Peyer's patch (tissue), 4 donors: ENCODE results near the gene CYP1A2.

Experiments used
- CTCF ChIP-seq, 6 experiments: fragments of 450-650 bp in 4 of 6; fragments of 200-600 bp in 2 of 6; sonication (generic) in 1 of 6; IDR thresholded peaks; one replicate each; pipeline ENCODE4 v1.5.1; 2017 to 2019; ENCODE audit warnings: antibody characterized with exemption in 6 of 6, mild to moderate bottlenecking in 3 of 6, moderate library complexity in 1 of 6
- POLR2A ChIP-seq, 2 donors: fragments of 450-650 bp; IDR thresholded peaks; one replicate each; pipeline ENCODE4 v1.5.1; 2017; ENCODE audit warnings: antibody characterized with exemption in 2 of 2, mild to moderate bottlenecking in 2 of 2, moderate library complexity in 2 of 2

GRCh38 chr15:74752011-74752410 is 3.4 kb downstream of the CYP1A2 start:
- no peak for TF ChIP-seq CTCF (IDR thresholded peaks at IDR 0.05)
- TF ChIP-seq POLR2A (IDR thresholded peaks at IDR 0.05) = no peak
